Measurements from ENCODE around the gene IL16.
"Not testable (repeated sequence)": the region's sequence is repeated elsewhere in the genome, so short reads cannot be mapped to it uniquely, and the experiment has no call there.

The IL16 gene

DNA sequence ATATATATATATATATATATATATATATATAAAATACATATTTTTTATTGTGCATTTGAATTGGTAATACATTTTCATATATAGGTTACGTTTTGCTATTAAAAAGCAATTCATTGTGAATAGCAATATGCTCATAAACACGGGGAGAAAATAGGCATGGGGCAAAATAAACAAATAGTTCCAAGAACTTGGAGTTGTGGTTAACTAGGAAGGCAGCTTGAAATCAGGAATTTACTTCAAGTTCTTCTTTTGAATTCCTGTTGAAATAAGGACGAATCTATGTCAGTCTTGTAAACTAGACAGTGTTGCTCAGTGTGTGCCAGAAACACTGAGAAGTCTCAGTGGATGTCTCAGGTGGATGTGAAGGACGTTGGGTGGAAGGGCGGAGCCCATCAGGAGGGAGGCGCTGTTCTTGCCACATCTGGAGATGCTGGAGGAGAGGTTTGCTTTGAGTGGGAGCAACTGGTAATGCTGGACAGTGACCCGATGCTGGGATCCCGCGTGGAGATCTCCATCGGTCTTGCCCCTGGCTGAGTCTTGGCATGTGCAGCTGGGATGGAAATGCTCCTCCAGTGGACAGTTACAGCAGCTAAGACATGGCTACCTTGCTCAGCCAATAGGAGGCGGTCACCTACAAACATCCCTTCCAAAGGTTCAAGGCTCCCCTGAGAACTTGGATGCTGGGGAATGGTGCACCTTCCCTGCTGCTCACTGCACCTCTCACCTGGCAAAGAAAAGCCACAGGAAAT lies 2.5 kb downstream of the IL16 start:
- TF ChIP-seq, protein P1, sequence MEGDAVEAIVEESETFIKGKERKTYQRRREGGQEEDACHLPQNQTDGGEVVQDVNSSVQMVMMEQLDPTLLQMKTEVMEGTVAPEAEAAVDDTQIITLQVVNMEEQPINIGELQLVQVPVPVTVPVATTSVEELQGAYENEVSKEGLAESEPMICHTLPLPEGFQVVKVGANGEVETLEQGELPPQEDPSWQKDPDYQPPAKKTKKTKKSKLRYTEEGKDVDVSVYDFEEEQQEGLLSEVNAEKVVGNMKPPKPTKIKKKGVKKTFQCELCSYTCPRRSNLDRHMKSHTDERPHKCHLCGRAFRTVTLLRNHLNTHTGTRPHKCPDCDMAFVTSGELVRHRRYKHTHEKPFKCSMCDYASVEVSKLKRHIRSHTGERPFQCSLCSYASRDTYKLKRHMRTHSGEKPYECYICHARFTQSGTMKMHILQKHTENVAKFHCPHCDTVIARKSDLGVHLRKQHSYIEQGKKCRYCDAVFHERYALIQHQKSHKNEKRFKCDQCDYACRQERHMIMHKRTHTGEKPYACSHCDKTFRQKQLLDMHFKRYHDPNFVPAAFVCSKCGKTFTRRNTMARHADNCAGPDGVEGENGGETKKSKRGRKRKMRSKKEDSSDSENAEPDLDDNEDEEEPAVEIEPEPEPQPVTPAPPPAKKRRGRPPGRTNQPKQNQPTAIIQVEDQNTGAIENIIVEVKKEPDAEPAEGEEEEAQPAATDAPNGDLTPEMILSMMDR (IDR thresholded peaks at IDR 0.05; ENCODE audit: low read length, missing control alignments) = no peak
- no peak overlapping the region for H3K4me3 ChIP-seq (replicated peaks; ENCODE audit: low read depth, low read length)
- DNase-seq (ENCODE audit: low read depth) = no peak

- no peak for DNase-seq (ENCODE audit: low read depth)
- no peak overlapping the region for H3K4me3 ChIP-seq (replicated peaks; ENCODE audit: low read depth, low read length)
- TF ChIP-seq, protein P1 (IDR thresholded peaks at IDR 0.05; ENCODE audit: low read length, missing control alignments) = no peak
These were observed 9.3 kb downstream of the IL16 start for GRCh38 chr15:81206018-81206417.

DNA sequence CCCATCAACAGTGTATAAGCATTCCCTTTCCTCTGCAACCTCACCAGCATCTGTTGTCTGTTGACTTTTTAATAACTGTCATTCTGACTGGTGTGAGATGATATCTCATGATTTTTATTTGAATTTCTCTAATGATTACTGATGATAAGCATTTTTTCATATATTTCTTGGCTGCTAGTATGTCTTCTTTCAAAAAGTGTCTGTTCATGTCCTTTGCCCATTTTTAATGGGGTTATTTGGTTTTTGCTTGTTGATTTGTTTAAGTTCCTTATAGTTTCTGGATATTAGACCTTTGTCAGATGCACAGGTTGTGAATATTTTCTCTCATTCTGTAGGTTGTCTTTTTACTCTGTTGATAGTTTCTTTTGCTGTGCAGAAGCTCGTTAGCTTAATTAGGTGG lies 11.3 kb downstream of the IL16 start:
- not testable (repeated sequence) for DNase-seq (ENCODE audit: low read depth); H3K4me3 ChIP-seq (replicated peaks; ENCODE audit: low read depth, low read length)

DNA sequence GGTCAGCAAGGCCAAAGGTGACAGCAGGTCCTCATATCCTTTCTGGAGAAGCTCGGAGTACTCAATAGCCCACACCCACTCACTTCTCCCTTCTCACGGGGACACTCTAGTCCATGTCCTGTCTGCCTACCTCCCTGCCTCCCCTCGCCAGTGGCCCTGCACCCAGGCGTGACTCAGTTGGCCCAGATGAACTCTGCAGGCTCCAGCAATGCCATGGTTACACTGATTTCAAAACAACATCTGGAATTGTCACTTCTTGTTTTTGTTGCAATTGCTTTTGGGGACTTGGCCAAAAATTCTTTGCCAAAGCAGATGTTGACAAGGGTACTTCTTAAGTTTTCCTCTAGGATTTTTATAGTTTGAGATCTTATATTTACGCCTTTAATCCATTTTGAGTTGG lies 13.0 kb downstream of the IL16 start:
- TF ChIP-seq, protein P1 (IDR thresholded peaks at IDR 0.05; ENCODE audit: low read length, missing control alignments) = no peak
- H3K4me3 ChIP-seq (replicated peaks; ENCODE audit: low read depth, low read length) = no peak overlapping the region
- DNase-seq (ENCODE audit: low read depth) = no peak

DNA sequence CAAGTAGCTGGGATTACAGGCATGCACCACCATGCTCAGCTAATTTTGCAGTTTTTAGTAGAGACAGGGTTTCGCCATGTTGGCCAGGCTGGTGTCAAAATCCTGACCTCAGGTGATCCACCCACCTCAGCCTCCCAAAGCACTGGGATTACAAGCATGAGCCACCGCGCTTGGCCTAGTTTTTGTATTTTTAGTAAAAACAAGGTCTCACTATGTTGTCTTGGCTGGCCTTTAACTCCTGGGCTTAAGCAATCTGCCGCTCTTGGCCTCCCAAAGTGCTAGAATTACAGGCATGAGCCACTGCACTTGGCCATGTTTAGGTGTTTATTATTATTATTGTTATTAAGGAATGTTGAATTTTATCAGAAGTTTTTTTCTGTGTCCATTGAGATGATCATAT lies 14.7 kb downstream of the IL16 start:
- TF ChIP-seq, protein P1 (IDR thresholded peaks at IDR 0.05; ENCODE audit: low read length, missing control alignments) = no peak
- H3K4me3 ChIP-seq (replicated peaks; ENCODE audit: low read depth, low read length) = no peak overlapping the region
- DNase-seq (ENCODE audit: low read depth) = no peak

DNA sequence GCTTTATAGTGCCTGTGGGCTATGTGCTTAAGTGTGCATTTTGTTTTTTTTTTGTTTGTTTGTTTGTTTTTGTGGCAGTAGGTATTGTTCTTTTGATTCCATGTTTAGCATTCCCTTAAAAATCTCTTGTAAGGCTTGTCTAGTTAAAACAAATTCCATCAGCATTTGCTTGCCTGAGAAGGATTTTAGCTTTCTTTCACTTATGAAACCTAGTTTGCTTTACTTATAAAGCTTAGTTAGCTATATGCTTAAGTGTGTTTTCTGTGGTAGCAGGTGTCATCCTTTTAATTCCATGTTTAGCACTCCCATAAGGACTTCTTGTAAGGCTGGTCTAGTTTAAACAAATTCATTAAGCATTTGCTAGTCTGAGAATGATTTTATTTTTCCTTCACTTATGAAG lies 17.3 kb downstream of the IL16 start:
- DNase-seq (ENCODE audit: low read depth) = no peak
- H3K4me3 ChIP-seq (replicated peaks; ENCODE audit: low read depth, low read length) = no peak overlapping the region
- TF ChIP-seq, protein P1 (IDR thresholded peaks at IDR 0.05; ENCODE audit: low read length, missing control alignments) = no peak

- H3K4me3 ChIP-seq (replicated peaks; ENCODE audit: low read depth, low read length) = no peak overlapping the region
- DNase-seq (ENCODE audit: low read depth) = no peak
- TF ChIP-seq, protein P1 (IDR thresholded peaks at IDR 0.05; ENCODE audit: low read length, missing control alignments) = no peak
These were observed 18.9 kb downstream of the IL16 start for GRCh38 chr15:81215531-81215930.

All from fibroblast of pulmonary artery (primary cell).